A549 treated with AZD2906 at 1 μM for 4 hours (cell line): ENCODE results near the gene FBLN5. TPM values are rescaled to one million over a fixed set of nuclear protein-coding genes. Genes with fewer than 3 reads are reported as not detected.

ENCODE experiments used
- total RNA-seq: library from RNA; stranded (reverse); fragments of 200-300 nt; extraction: Qiagen RNA extraction; gene quantifications from 5 replicates; pipeline ENCODE4 v1.2.3, GENCODE V29; 2022

FBLN5 gene, protein sequence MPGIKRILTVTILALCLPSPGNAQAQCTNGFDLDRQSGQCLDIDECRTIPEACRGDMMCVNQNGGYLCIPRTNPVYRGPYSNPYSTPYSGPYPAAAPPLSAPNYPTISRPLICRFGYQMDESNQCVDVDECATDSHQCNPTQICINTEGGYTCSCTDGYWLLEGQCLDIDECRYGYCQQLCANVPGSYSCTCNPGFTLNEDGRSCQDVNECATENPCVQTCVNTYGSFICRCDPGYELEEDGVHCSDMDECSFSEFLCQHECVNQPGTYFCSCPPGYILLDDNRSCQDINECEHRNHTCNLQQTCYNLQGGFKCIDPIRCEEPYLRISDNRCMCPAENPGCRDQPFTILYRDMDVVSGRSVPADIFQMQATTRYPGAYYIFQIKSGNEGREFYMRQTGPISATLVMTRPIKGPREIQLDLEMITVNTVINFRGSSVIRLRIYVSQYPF
- total RNA-seq: 5.5 to 7.3 TPM (median 5.9 TPM) in 5 replicates

DNA sequence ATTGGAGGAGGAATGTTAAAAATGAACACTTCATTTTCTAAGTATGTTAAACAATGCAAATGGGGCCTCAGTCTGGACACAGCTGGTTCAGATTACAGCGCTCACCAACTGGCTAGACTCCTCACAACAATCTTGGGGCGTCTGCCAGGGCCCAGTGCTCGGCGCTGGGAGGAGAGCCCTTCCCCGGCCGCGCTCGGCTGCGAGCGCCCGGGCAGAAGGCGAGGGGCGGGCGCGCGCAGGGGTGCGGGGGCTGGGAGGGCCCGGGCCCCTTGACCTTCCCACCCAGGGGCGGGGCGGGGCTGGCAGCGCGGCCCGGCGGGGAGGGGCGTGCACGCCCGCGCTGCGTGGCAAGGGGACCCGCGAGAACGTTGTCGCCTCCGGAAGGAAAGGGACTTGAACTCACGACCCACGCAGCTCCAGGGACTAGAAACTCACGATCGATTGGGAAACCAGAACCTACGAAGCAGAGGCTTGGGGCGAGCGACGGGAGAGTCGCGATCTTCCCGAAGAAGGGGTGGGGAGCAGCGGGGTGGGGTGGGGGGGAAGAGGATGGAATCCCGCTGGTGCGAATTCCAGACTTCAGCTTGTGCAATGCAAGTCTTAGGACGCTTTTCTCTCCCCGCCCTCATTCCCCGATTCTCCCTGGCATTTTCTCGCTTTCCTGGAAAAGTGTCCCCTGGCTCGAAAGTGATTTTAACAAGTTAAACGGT, at the start of gene FBLN5:
FBLN5 (minus strand) TSS at position 220 of the 710 bp plus-strand sequence. CDS start 465 bp downstream, outside the sequence.

DNA sequence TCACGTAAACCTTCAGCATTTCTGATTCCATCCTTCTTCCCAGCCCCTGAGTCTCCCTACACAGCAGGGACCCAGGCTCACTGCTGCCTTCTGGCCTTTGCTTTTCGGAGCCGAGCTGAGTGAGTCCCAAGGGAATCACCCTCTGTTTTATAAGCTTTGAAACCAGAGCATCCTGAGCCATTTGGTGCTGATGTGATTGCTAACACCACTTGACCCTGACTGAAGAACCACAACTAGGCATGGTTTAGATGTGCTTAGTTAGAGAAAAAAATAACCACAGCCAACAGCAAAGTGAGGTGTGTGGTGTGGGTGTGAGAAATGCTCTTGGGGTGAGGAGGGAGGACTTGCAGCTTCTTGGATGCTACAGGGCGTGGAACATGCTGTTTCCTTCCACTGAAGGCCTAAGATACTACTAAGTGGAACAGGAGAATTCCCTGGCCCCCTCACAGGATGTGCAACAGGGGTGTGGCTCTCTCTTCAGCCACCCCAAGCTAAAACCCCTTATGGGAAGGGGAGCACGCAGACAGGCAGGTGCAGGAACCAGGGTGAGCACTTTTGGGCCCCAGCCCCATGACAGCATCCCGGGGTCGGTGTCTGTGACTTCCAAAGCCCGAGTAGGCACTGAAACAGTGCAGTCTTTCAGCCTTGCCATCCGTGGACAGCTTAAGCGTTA, 80.0 kb downstream of the FBLN5 start, which contains the start of gene TC2N:
TC2N (minus strand) TSS at position 221 of the 673 bp plus-strand sequence. CDS start 53,767 bp downstream, outside the sequence.

Other genes with a start within 250 kb of the FBLN5 start
- gene CATSPERB, start 215.6 kb downstream of the FBLN5 start, total RNA-seq: 0.02 TPM in 1 of 5 replicates, not detected in the others
- 0.47 to 1.1 TPM (median 0.74 TPM) in 5 replicates for gene TC2N, start 80.2 kb downstream of the FBLN5 start, total RNA-seq
- 6.0 to 9.3 TPM (median 8.5 TPM) in 5 replicates for gene TRIP11, start 92.4 kb upstream of the FBLN5 start, total RNA-seq
- gene ATXN3, start 158.9 kb upstream of the FBLN5 start, total RNA-seq: 21.2 to 43.2 TPM (median 22.3 TPM) in 5 replicates
- gene NDUFB1, start 174.0 kb upstream of the FBLN5 start, total RNA-seq: 301 to 387 TPM (median 328 TPM) in 5 replicates
- 30.7 to 46.3 TPM (median 35.6 TPM) in 5 replicates for gene CPSF2, start 174.3 kb upstream of the FBLN5 start, total RNA-seq